ENCODE data around the gene HCFC1.

HCFC1 gene

DNA sequence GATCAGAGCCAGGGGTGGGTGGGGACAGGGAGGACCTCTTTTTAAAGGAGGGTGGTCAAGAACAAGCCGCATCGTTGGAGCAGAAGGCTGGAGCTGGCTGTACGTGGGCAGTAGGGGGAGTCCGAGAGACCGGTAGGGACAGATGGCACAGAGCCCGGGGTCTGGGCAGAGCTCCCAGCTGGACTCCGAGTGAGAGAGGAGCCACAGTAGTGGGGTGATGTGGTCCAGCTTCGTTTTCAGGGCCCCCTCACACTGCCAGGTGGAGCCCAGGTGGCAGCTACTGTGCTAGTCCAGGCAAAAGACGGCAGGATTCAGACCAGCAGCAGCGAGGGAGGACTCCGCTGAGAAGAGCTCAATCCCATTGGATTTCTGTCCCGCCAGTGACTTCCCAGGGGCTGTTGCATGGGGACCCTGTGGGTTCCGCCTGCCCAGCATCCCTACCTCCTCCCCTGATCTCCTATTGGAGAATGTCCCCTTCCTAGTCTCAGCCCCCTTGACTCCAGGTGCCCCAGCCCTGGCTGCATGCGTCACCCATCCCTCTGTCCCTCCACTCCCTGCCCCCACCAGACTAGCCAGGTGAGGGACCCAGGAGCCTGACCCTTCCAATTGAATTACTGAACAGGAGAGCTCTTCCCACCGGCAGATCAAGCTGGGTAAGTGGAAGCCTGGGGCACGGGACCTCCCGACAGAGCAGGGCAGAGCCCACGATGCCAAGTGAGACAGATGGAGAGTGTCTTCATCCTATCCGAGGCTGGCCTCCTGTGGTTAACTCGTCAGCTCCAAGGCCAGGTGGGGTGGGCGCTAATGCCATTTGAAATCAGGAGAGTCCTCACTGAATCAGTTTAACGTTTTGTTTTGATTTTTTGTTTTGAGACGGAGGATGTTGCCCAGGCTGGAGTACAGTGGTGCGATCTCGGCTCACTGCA lies 48.4 kb downstream of the HCFC1 start:
- no peak for DNase-seq (ENCODE audit: low read depth)

GRCh38 chrX:153921511-153922446 lies 49.8 kb downstream of the HCFC1 start:
- DNase-seq (ENCODE audit: low read depth): no peak

GRCh38 chrX:153921070-153921469 lies 50.5 kb downstream of the HCFC1 start:
- no peak for DNase-seq (ENCODE audit: low read depth)

GRCh38 chrX:153920546-153920945 lies 51.1 kb downstream of the HCFC1 start:
- no peak for DNase-seq (ENCODE audit: low read depth)

DNA sequence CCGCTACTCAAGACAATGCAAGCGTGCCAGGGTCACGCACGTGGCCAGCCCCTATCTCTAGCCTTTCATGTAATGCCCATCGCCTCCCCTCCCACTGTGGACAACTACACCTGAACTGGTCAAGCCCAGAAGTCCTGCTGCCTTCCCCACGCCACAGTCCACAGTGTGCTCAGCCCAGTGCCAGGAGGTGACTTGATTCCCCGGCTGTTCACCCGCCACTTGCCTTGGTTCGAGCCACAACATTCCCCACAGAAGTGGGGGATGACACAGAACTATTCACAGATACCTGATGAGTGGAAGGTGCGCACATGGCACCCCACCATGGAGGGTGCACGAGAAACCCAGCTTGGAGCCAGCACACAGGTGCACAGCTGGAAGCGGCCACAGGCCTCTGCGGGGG lies 52.3 kb downstream of the HCFC1 start:
- no peak for DNase-seq (ENCODE audit: low read depth)

GRCh38 chrX:153917869-153918268 lies 53.7 kb downstream of the HCFC1 start:
- DNase-seq (ENCODE audit: low read depth): no peak

- no peak for DNase-seq (ENCODE audit: low read depth)
Observed at GRCh38 chrX:153913701-153914100, 57.9 kb downstream of the HCFC1 start.

DNA sequence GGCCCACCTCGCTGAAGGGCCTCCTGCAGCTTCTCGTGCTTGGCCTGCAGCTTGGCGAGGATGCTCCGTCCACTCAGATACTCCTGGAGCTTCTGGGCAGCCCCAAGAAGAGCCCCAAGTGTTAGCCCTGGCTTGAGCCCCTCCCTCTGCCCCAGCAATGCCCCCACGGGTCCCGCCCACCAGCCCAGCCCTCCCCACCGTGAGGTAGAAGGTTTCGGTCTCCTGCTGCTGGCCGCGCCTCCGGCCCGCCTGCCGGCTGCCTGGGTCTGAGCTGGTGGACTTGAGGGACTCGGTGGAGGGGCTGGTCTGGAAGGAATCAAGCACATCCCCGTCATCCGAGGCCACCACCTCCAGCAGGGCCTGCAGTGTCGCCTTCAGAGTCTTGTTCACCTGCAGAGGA lies 58.4 kb downstream of the HCFC1 start:
- DNase-seq (ENCODE audit: low read depth): no peak

- DNase-seq (ENCODE audit: low read depth): no peak
Observed at GRCh38 chrX:153911798-153912197, 59.8 kb downstream of the HCFC1 start.

- no peak for DNase-seq (ENCODE audit: low read depth)
Observed at GRCh38 chrX:153910446-153910845, 61.2 kb downstream of the HCFC1 start.

DNA sequence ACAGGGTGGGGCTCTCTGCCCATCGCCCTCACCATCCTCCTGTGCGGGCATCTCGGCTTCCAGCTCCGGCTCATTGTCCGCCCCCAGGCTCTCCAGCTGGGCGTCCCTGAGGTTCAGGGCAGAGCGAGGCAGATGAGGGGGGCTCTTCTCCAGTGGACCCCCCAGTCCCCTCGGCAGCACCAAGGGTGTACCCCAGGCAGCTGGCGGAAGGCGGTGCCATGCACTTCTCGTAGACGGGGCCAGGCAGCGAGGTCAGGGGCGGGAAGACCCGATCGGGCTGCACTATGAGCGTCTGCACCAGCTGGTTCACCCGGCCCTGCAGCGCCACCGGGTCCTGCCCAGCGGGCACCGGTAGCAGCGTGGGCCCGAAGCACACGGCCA lies 61.6 kb downstream of the HCFC1 start:
- DNase-seq (ENCODE audit: low read depth): no peak

GRCh38 chrX:153909024-153909979 lies 62.3 kb downstream of the HCFC1 start:
- no peak for DNase-seq (ENCODE audit: low read depth)

DNA sequence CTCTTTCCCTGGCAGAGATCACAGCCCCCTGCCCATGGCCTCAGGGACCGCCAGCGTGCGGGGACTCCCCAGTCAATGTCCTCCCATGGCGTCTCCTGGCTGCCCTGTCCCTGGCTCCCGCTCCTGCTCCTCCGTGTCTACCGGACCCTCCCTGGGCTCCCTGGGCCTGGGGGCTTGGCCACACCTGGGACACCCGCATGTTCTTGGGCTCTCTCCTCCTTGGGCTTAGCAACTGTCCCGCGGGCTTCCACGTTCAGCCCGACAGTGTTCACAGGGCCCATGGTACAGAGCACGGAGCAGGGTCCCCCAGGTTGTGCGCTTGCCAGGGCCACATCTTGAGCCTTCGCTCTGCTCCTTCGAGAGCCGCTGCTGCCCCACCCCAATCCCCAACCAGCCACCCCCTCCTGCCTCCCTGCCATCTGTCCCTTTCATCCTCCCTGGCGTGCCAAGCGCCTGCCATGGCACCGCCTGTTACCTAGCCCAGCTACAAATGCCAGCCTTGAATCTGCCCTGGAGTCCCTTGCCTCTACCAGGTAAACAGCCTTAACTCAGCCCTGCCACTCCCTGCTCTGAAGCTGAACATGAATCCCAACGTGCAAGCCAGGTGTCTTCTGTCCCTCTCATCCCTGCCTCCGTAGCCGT lies 63.3 kb downstream of the HCFC1 start:
- DNase-seq (ENCODE audit: low read depth): no peak

DNA sequence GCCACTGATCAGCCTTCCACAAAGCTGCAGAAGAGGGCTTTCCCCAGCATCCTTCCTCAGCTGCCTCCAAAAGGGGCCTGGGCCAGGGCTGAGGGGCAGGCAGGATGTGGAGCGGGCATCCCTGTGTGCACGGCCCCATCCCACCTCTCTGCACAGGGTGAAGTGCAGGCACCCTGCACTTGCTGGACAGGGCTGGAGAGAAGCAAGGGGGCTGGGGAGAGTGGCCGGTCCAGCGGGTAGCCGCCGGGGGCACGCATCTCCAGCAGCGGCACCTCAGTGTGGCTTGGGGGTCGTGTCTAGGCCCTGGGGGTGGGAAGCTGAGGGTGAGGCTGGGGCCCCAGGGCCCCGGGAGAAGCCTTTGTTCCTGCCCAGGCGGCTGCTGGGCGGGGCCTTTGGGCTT lies 64.2 kb downstream of the HCFC1 start:
- no peak for DNase-seq (ENCODE audit: low read depth)

GRCh38 chrX:153906126-153906917 lies 65.3 kb downstream of the HCFC1 start:
- DNase-seq (ENCODE audit: low read depth): no peak

DNA sequence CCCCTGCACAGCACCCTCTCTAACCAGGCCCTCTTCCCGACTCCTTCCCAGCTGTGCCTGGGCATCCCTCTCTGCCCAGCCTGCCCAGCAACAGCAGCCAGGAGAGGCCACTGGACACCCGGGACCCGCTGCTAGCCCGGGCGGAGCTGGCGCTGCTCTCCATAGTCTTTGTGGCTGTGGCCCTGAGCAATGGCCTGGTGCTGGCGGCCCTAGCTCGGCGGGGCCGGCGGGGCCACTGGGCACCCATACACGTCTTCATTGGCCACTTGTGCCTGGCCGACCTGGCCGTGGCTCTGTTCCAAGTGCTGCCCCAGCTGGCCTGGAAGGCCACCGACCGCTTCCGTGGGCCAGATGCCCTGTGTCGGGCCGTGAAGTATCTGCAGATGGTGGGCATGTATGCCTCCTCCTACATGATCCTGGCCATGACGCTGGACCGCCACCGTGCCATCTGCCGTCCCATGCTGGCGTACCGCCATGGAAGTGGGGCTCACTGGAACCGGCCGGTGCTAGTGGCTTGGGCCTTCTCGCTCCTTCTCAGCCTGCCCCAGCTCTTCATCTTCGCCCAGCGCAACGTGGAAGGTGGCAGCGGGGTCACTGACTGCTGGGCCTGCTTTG lies 66.0 kb downstream of the HCFC1 start:
- no peak for DNase-seq (ENCODE audit: low read depth)

DNA sequence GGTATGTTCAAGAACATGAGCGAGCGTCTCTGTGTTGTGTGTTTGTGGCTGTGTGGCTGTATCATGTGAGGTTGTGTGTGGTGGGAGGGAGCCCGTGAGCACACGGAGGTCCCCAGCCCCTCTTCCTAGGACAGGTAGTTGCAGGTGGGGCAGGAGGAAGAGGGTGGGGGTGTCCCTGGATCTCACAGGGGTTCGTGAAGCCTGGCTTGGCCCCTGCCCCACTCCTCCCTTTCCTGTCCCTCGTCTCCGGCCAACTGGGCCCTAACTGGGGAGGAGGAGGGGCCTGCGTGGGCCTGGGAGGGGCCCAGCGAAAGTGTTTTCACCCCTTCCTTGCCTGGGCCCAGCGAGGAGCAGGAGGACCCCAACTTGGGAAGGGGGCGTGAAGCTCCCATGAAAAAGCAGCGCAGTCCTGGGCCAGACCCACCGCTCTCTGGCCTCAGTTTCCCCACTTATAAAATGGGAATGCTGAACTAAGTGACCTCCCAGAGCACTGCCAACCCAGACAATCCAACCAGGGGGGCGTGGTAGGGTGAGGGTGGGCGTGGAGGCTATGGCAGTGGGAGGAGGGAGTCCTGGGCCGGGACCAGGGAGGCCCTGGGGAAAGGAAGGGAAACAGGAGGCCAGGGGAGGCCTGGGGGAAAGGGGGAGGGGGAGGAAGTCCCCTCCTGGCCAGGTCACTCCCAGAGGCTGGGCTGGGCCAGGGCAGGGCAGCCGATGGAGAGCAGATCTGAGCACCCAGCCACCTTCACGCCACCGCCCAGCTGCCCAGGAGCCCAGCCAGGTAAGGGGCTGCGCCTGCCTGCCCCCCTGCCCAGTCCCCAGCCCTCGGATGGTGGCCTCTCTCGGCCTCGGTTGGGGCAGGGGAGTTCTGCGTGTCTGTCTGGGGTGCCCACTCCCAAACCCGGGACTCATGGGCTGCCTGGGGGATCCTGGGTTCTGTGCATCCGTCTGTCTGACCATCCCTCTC lies 67.3 kb downstream of the HCFC1 start, which contains the start of gene AVPR2:
Gene AVPR2 (plus strand): TSS at position 683 of the 967 bp plus-strand sequence. CDS start 473 bp downstream, outside the sequence.
- no peak for DNase-seq (ENCODE audit: low read depth)

- no peak for DNase-seq (ENCODE audit: low read depth)
Observed at GRCh38 chrX:153903238-153903980, 68.2 kb downstream of the HCFC1 start.

Data from activated gamma-delta T cell treated with anti-CD3 and anti-CD28 coated beads, Interleukin-2, amount 50 U/mL, for 16 hours (primary cell).